PC-3 (cell line): ENCODE measurements around the gene BUD31. TPM values are rescaled to one million over a fixed set of nuclear protein-coding genes. Genes with fewer than 3 reads are reported as not detected.

ENCODE experiments used
- ATAC-seq: fragments of 200-7000 bp; cut with Tn5 transposase; 2 replicates; pipeline ENCODE4 v1.9.1; 2020; ENCODE audit warnings: mild to moderate bottlenecking, moderate library complexity
- BruUV-seq: library from RNA; stranded (reverse); fragments of 400-500 nt; replicated peaks from 2 replicates; lab custom pipeline; 2021; lab: Mats Ljungman, UMichigan
- CTCF ChIA-PET: fragments of 300-600 bp; sonication (Branson Sonifier 250); formaldehyde crosslinking; loops from one replicate; lab custom pipeline; 2022; ENCODE audit warnings: antibody characterized with exemption; lab: Charles Lee
- POLR2A ChIA-PET: fragments of 300-600 bp; sonication (Branson Sonifier 250); formaldehyde crosslinking; loops from one replicate; lab custom pipeline; 2022; ENCODE audit warnings: antibody characterized with exemption; ENCODE audit not compliant: unreplicated experiment; lab: Charles Lee
- DNase-seq: peaks from one replicate; pipeline ENCODE4 v3.0.0-alpha.2; 2015
- H2AFZ ChIP-seq: fragments of 300-600 bp; sonication (generic); 2 replicates; pipeline ENCODE4 v1.6.0; 2016; ENCODE audit warnings: antibody characterized with exemption, low read length
- H3F3A ChIP-seq: fragments of 300-600 bp; sonication (generic); one replicate; pipeline ENCODE4 v1.6.0; 2017; ENCODE audit warnings: antibody characterized with exemption, low read length, control low read depth, mild to moderate bottlenecking; ENCODE audit not compliant: unreplicated experiment
- H3K27ac ChIP-seq: fragments of 300-600 bp; sonication (generic); 2 replicates; pipeline ENCODE4 v1.5.1; 2016; ENCODE audit warnings: mild to moderate bottlenecking, low read length
- H3K27me3 ChIP-seq: fragments of 300-600 bp; sonication (generic); 2 replicates; pipeline ENCODE4 v1.6.1; 2016; ENCODE audit warnings: low read length, mixed read lengths
- H3K36me3 ChIP-seq: fragments of 300-600 bp; sonication (generic); 2 replicates; pipeline ENCODE4 v1.6.1; 2016; ENCODE audit warnings: low read depth, mixed run types, low read length, mixed read lengths
- H3K4me1 ChIP-seq: fragments of 300-600 bp; sonication (generic); 2 replicates; pipeline ENCODE4 v1.5.1; 2016; ENCODE audit warnings: low read length; ENCODE audit not compliant: insufficient read depth
- H3K4me2 ChIP-seq: fragments of 300-600 bp; sonication (generic); 2 replicates; pipeline ENCODE4 v1.6.0; 2016; ENCODE audit warnings: low read length
- H3K4me3 ChIP-seq: fragments of 300-600 bp; sonication (generic); 2 replicates; pipeline ENCODE4 v1.5.1; 2016; ENCODE audit warnings: mild to moderate bottlenecking, low read length, mixed read lengths
- H3K79me2 ChIP-seq: fragments of 300-600 bp; sonication (generic); 2 replicates; pipeline ENCODE4 v1.6.1; 2017; ENCODE audit warnings: low read length, mixed read lengths
- H3K9ac ChIP-seq: fragments of 300-600 bp; sonication (generic); 2 replicates; pipeline ENCODE4 v1.6.0; 2016; ENCODE audit warnings: mild to moderate bottlenecking, low read length
- H3K9me2 ChIP-seq: fragments of 300-600 bp; sonication (generic); replicated peaks from 2 replicates; pipeline ENCODE4 v1.6.1; 2016; ENCODE audit warnings: mixed run types, low read length, mixed read lengths
- H3K9me3 ChIP-seq: fragments of 300-600 bp; sonication (generic); 2 replicates; pipeline ENCODE4 v1.6.1; 2016; ENCODE audit warnings: low read length, mixed read lengths
- H4K20me1 ChIP-seq: fragments of 300-600 bp; sonication (generic); 2 replicates; pipeline ENCODE4 v1.6.1; 2016; ENCODE audit warnings: low read length, mixed read lengths
- CTCF ChIP-seq: fragments of 300-600 bp; sonication (generic); conservative IDR thresholded peaks from 2 replicates; pipeline ENCODE4 v1.5.1; 2017; ENCODE audit warnings: antibody characterized with exemption, low read depth, mild to moderate bottlenecking, low read length
- EZH2 ChIP-seq: fragments of 300-600 bp; sonication (generic); IDR thresholded peaks from one replicate; pipeline ENCODE4 v1.6.1; 2017; ENCODE audit warnings: antibody characterized with exemption, mild to moderate bottlenecking, low read length; ENCODE audit not compliant: unreplicated experiment
- EZH2phosphoT487 ChIP-seq: fragments of 300-600 bp; sonication (generic); IDR thresholded peaks from 2 replicates; pipeline ENCODE4 v1.6.1; 2018; ENCODE audit warnings: mild to moderate bottlenecking, antibody characterized with exemption, low read length, borderline replicate concordance
- intact Hi-C: fragments of 100-400 bp; cut with micrococcal nuclease; formaldehyde crosslinking; loops from 2 replicates; pipeline ENCODE4 v1.9.0; 2023
- total RNA-seq: library from RNA; depleted of rRNA; stranded (reverse); fragments of >200 nt; gene quantifications from 2 replicates; pipeline ENCODE4 v1.2.3, GENCODE V29; 2014

BUD31 gene
- total RNA-seq, 1 experiment from 2014 or later: 144 TPM

DNA sequence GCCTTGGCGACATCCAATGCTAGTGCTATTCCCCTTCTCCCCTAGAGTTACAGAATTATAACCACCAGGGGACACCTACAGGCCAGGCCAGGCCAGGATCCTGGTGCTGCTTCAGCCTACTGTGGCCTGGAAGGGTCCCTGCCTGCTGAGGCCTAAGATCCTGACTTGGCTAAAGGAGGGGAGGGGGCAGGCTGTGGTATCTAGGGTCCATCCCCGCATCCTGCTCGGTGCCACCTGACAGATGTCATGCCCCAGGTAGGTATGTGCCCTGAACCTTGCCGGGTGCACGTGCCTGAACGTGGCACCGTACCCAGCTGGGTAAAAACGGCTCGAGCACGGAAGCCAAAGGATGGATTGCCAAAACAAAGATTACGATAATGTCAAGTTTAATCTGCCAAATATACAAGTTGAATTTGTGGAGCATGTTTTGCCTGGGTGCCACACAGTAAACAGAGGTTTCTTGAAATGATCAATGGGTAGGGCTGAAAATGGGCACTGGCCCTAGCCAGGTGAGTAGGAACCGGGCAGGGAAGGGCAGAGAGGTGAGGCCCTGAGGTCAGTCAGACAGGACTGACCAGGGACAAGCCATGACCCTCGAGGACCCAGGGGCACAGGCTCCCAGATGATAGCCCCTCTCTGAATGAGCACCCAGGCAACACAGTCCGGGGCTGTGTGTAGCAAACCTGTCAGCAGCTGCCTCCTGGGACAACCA lies 13.0 kb upstream of the BUD31 start:
- DNase-seq: no peak
- Histone ChIP-seq H4K20me1 (0 out of 2 replicates have a peak, but pooled peaks cover 2% of the 10 kb centered on the region), H3K9me2 (no peaks in the 10 kb centered on the region), H2AFZ (no peak overlapping the region), H3K79me2 (no peaks in the 10 kb centered on the region), H3K27ac (no peak overlapping the region), H3K27me3 (no peaks in the 10 kb centered on the region), H3K9ac (no peak overlapping the region), H3K4me2 (no peak overlapping the region), H3F3A (no peaks in the 10 kb centered on the region), H3K4me1 (no peaks in the 10 kb centered on the region), H3K36me3 (peaks cover 17% of the 10 kb centered on the region), H3K4me3 (no peak overlapping the region), H3K9me3 (no peaks in the 10 kb centered on the region)
- intact Hi-C loops: no loop called here
- no peak for ATAC-seq
- no peak for TF ChIP-seq EZH2
- TF ChIP-seq CTCF: no peak
- TF ChIP-seq EZH2phosphoT487: no peak
- POLR2A ChIA-PET: no interaction called here
- TSS peak; percentile 88 for BruUV-seq
- CTCF ChIA-PET: no interaction called here

- no peak for ATAC-seq
- no peak for TF ChIP-seq EZH2
- no peak for TF ChIP-seq EZH2phosphoT487
- TF ChIP-seq CTCF: no peak
These were observed 12.1 kb upstream of the BUD31 start for GRCh38 chr7:99396418-99397296.

More at GRCh38 chr7:99396418-99397296, 12.1 kb upstream of the BUD31 start:
- Histone ChIP-seq H3K9ac (no peak overlapping the region), H3K27ac (no peak overlapping the region), H3F3A (no peaks in the 10 kb centered on the region), H3K36me3 (peaks cover 22% of the 10 kb centered on the region), H2AFZ (no peak overlapping the region), H3K79me2 (no peaks in the 10 kb centered on the region), H4K20me1 (0 out of 2 replicates have a peak, but pooled peaks cover 2% of the 10 kb centered on the region), H3K9me2 (no peaks in the 10 kb centered on the region), H3K4me3 (no peak overlapping the region), H3K9me3 (no peaks in the 10 kb centered on the region), H3K4me2 (no peak overlapping the region), H3K27me3 (no peaks in the 10 kb centered on the region), H3K4me1 (no peaks in the 10 kb centered on the region)
- DNase-seq: no peak
- POLR2A ChIA-PET: no interaction called here
- CTCF ChIA-PET: interaction anchor here (0.6 kb wide), 1 partner anchor 183 kb away, joined by 3 read pairs; no protein-coding TSS in a partner anchor
- intact Hi-C loops: no loop called here
- BruUV-seq: TSS peak; percentile 5
